D341Med (cell line): ENCODE measurements around the gene STK39.

ENCODE experiments used
- DNase-seq: peaks from one replicate; pipeline ENCODE4 v3.0.0; 2012; ENCODE audit warnings: low spot score

STK39 gene

GRCh38 chr2:168159754-168160585 is 87.4 kb downstream of the STK39 start:
- no peak for DNase-seq

- DNase-seq: no peak
Measured at GRCh38 chr2:168158586-168158985, 88.8 kb downstream of the STK39 start.

- DNase-seq: no peak
Measured at GRCh38 chr2:168157926-168158325, 89.5 kb downstream of the STK39 start.

GRCh38 chr2:168157070-168157469 is 90.3 kb downstream of the STK39 start:
- DNase-seq: no peak

GRCh38 chr2:168156661-168157060 is 90.7 kb downstream of the STK39 start:
- DNase-seq: no peak

GRCh38 chr2:168155680-168156079 is 91.7 kb downstream of the STK39 start:
- no peak for DNase-seq

GRCh38 chr2:168155046-168155445 is 92.3 kb downstream of the STK39 start:
- DNase-seq: no peak

GRCh38 chr2:168152902-168153530 is 94.4 kb downstream of the STK39 start:
- DNase-seq: no peak

GRCh38 chr2:168149986-168150385 is 97.4 kb downstream of the STK39 start:
- DNase-seq: no peak

- DNase-seq: no peak
Measured at GRCh38 chr2:168149150-168149974, 98.0 kb downstream of the STK39 start.

GRCh38 chr2:168147830-168148794 is 99.3 kb downstream of the STK39 start:
- no peak for DNase-seq

- no peak for DNase-seq
Measured at GRCh38 chr2:168146892-168147810, 100.2 kb downstream of the STK39 start.

- DNase-seq: no peak
Measured at GRCh38 chr2:168145426-168146310, 101.7 kb downstream of the STK39 start.

GRCh38 chr2:168145011-168145410 is 102.4 kb downstream of the STK39 start:
- no peak for DNase-seq

- DNase-seq: no peak
Measured at GRCh38 chr2:168143813-168144212, 103.6 kb downstream of the STK39 start.

GRCh38 chr2:168140892-168141291 is 106.5 kb downstream of the STK39 start:
- DNase-seq: no peak

GRCh38 chr2:168139852-168140251 is 107.5 kb downstream of the STK39 start:
- no peak for DNase-seq

GRCh38 chr2:168138901-168139300 is 108.5 kb downstream of the STK39 start:
- DNase-seq: no peak

GRCh38 chr2:168138374-168138773 is 109.0 kb downstream of the STK39 start:
- no peak for DNase-seq
